ENCODE data around the gene PTPRK.

DNA sequence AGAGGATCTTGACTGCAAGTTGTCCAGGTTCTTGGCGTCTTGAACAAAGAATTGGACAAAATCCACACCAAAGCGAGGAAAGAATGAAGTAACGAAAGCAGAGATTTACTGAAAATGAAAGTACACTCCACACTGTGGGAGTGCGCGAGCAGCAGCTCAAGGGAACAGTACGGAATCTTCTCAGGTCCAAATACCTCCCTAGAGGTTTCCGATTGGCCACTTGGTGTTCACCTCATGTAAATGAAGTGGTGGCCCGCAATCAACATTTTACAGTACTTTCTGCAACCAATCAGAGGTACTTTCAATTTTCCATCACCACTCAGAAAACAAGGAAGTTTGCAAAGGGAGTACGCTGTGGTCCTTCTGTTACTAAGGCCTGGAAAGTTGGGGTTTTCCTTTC, 122.4 kb downstream of the PTPRK start:
- TF ChIP-seq, protein P1, sequence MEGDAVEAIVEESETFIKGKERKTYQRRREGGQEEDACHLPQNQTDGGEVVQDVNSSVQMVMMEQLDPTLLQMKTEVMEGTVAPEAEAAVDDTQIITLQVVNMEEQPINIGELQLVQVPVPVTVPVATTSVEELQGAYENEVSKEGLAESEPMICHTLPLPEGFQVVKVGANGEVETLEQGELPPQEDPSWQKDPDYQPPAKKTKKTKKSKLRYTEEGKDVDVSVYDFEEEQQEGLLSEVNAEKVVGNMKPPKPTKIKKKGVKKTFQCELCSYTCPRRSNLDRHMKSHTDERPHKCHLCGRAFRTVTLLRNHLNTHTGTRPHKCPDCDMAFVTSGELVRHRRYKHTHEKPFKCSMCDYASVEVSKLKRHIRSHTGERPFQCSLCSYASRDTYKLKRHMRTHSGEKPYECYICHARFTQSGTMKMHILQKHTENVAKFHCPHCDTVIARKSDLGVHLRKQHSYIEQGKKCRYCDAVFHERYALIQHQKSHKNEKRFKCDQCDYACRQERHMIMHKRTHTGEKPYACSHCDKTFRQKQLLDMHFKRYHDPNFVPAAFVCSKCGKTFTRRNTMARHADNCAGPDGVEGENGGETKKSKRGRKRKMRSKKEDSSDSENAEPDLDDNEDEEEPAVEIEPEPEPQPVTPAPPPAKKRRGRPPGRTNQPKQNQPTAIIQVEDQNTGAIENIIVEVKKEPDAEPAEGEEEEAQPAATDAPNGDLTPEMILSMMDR (IDR thresholded peaks at IDR 0.05): no peak
- TF ChIP-seq ZFX (IDR thresholded peaks at IDR 0.05; ENCODE audit: borderline replicate concordance): no peak

Data from 22Rv1 (cell line).